SW 1271 (cell line): ENCODE data around the gene CLK3.
"Not testable (repeated sequence)": the region's sequence is repeated elsewhere in the genome, so short reads cannot be mapped to it uniquely, and the experiment has no call there.

Source experiments
- DNase-seq, 2 experiments: peaks; one replicate each; lab custom pipeline; 2025; lab: John Stamatoyannopoulos, UW

Gene CLK3

GRCh38 chr15:74620636-74621545 is 5.3 kb downstream of the CLK3 start:
- peak; percentile 65 to 89 for DNase-seq

- DNase-seq: no peak
Measured at GRCh38 chr15:74621546-74621920, 5.9 kb downstream of the CLK3 start.

- no peak for DNase-seq
Measured at GRCh38 chr15:74621936-74622335, 6.3 kb downstream of the CLK3 start.

- no peak for DNase-seq
Measured at GRCh38 chr15:74622758-74623157, 7.1 kb downstream of the CLK3 start.

- no peak for DNase-seq
Measured at GRCh38 chr15:74624020-74624602, 8.5 kb downstream of the CLK3 start.

GRCh38 chr15:74625693-74626092 is 10.1 kb downstream of the CLK3 start:
- DNase-seq: no peak

GRCh38 chr15:74626336-74626735 is 10.7 kb downstream of the CLK3 start:
- DNase-seq: no peak

GRCh38 chr15:74626752-74627692 is 11.4 kb downstream of the CLK3 start:
- DNase-seq: no peak

GRCh38 chr15:74627766-74628165 is 12.1 kb downstream of the CLK3 start:
- DNase-seq: no peak

GRCh38 chr15:74628199-74628598 is 12.6 kb downstream of the CLK3 start:
- no peak for DNase-seq

GRCh38 chr15:74628949-74629348 is 13.3 kb downstream of the CLK3 start:
- no peak for DNase-seq

GRCh38 chr15:74629696-74630095 is 14.1 kb downstream of the CLK3 start:
- DNase-seq: not testable (repeated sequence)

GRCh38 chr15:74630284-74631086 is 14.8 kb downstream of the CLK3 start:
- no peak for DNase-seq

GRCh38 chr15:74631087-74631385 is 15.4 kb downstream of the CLK3 start:
- DNase-seq: no peak

- DNase-seq: no peak
Measured at GRCh38 chr15:74631408-74631807, 15.8 kb downstream of the CLK3 start.

GRCh38 chr15:74631935-74632560 is 16.4 kb downstream of the CLK3 start:
- peak in 1 of 2 experiments; percentile 48 for DNase-seq

- DNase-seq: no peak
Measured at GRCh38 chr15:74632601-74633000, 17.0 kb downstream of the CLK3 start.

GRCh38 chr15:74633781-74634180 is 18.1 kb downstream of the CLK3 start:
- DNase-seq: no peak

GRCh38 chr15:74635228-74635627 is 19.6 kb downstream of the CLK3 start:
- DNase-seq: peak; percentile 40 to 73

- DNase-seq: no peak
Measured at GRCh38 chr15:74636984-74637383, 21.3 kb downstream of the CLK3 start.

GRCh38 chr15:74641151-74641550 is 25.5 kb downstream of the CLK3 start:
- DNase-seq: no peak
